PC-9 (cell line): ENCODE data around the gene MGAT3. TPM values are rescaled to one million over a fixed set of nuclear protein-coding genes. Genes with fewer than 3 reads are reported as not detected.

ENCODE experiments used
- BruUV-seq: library from RNA; stranded (reverse); fragments of 400-500 nt; replicated peaks from 2 replicates; lab custom pipeline; 2021; lab: Mats Ljungman, UMichigan
- CTCF ChIA-PET: fragments of 300-600 bp; sonication (Branson Sonifier 250); formaldehyde crosslinking; loops from one replicate; lab custom pipeline; 2022; ENCODE audit warnings: antibody characterized with exemption; lab: Charles Lee
- POLR2A ChIA-PET: fragments of 300-600 bp; sonication (Branson Sonifier 250); formaldehyde crosslinking; loops from one replicate; lab custom pipeline; 2022; ENCODE audit warnings: antibody characterized with exemption; ENCODE audit not compliant: unreplicated experiment; lab: Charles Lee
- DNase-seq, 2 experiments: peaks; one replicate each; pipeline versions ENCODE4 v3.0.0 to v3.0.0-alpha.2; 2015 to 2022; ENCODE audit warnings: mixed read lengths in 1 of 2
- H2AFZ ChIP-seq: fragments of 200-600 bp; sonication (generic); 2 replicates; pipeline ENCODE4 v1.8.1; 2017; ENCODE audit warnings: antibody characterized with exemption
- H3F3A ChIP-seq: fragments of 200-600 bp; sonication (generic); 2 replicates; pipeline ENCODE4 v1.8.1; 2017; ENCODE audit warnings: antibody characterized with exemption, mild to moderate bottlenecking, low read depth; ENCODE audit not compliant: insufficient read depth
- H3K27ac ChIP-seq: fragments of 200-600 bp; sonication (generic); 2 replicates; pipeline ENCODE4 v1.6.1; 2016; ENCODE audit warnings: mixed run types
- H3K27me3 ChIP-seq: fragments of 200-600 bp; sonication (generic); 2 replicates; pipeline ENCODE4 v1.6.1; 2016; ENCODE audit warnings: low read depth, mixed run types; ENCODE audit not compliant: insufficient read depth
- H3K36me3 ChIP-seq: fragments of 200-600 bp; sonication (generic); 2 replicates; pipeline ENCODE4 v1.6.1; 2016; ENCODE audit warnings: low read depth, mixed run types
- H3K4me1 ChIP-seq: fragments of 200-600 bp; sonication (generic); replicated peaks from 2 replicates; pipeline ENCODE4 v1.6.1; 2016; ENCODE audit warnings: mixed run types; ENCODE audit not compliant: insufficient read depth
- H3K4me2 ChIP-seq: fragments of 200-600 bp; sonication (generic); 2 replicates; pipeline ENCODE4 v1.6.1; 2017; ENCODE audit warnings: mixed run types
- H3K4me3 ChIP-seq: fragments of 200-600 bp; sonication (generic); 2 replicates; pipeline ENCODE4 v1.6.1; 2016; ENCODE audit warnings: mixed run types
- H3K79me2 ChIP-seq: fragments of 200-600 bp; sonication (generic); 2 replicates; pipeline ENCODE4 v1.6.1; 2017; ENCODE audit warnings: low read depth, mixed run types
- H3K9me2 ChIP-seq: fragments of 200-600 bp; sonication (generic); 2 replicates; pipeline ENCODE4 v1.8.1; 2017; ENCODE audit warnings: mild to moderate bottlenecking; ENCODE audit not compliant: insufficient read depth
- H3K9me3 ChIP-seq: fragments of 200-600 bp; sonication (generic); 2 replicates; pipeline ENCODE4 v1.8.1; 2016; ENCODE audit warnings: low read depth; ENCODE audit not compliant: insufficient read depth
- H4K20me1 ChIP-seq: fragments of 200-600 bp; sonication (generic); 2 replicates; pipeline ENCODE4 v1.8.1; 2017; ENCODE audit not compliant: insufficient read depth
- EZH2 ChIP-seq: fragments of 200-600 bp; sonication (generic); IDR thresholded peaks from 2 replicates; pipeline ENCODE4 v1.8.0; 2017; ENCODE audit warnings: antibody characterized with exemption, low read depth
- intact Hi-C: fragments of 100-400 bp; cut with micrococcal nuclease; formaldehyde crosslinking; loops from one replicate; pipeline ENCODE4 v1.10.0; 2022; ENCODE audit not compliant: unreplicated experiment
- total RNA-seq: library from RNA; stranded (reverse); gene quantifications from 2 replicates; pipeline ENCODE4 v1.2.3, GENCODE V29; 2021
- TF ChIP-seq, protein P1 (sequence below): fragments of 200-600 bp; sonication (generic); conservative IDR thresholded peaks from 2 replicates; pipeline ENCODE4 v1.6.1; 2017; ENCODE audit warnings: mixed run types, antibody characterized with exemption, mild to moderate bottlenecking, moderate library complexity

The MGAT3 gene
- total RNA-seq, 1 experiment from 2014 or later = not detected

DNA sequence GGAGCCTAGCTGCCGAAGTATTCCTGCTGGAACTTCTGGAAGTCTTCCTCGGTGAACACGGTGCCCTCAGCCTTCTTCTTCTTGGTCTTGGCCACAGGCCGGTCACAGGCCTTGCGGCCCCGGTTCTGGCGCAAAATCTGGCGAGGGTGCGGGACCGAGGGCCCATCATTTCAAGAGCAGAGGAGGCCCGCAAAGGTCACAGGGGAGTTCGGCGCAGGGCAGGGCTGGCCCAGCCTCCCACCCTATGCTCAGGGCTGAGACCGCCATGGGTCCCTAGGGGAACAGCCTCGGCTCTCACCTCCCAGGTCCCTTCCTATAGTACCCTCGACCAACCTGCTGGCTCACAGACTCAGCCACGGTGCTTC, 72.7 kb downstream of the MGAT3 start:
- Histone ChIP-seq H3K4me2 (peak overlapping the region; percentile 60; the same call in 1 of the 2 replicates), H4K20me1 (peaks cover 48% of the 10 kb centered on the region), H3K9me2 (no peaks in the 10 kb centered on the region), H3K79me2 (peaks cover 34% of the 10 kb centered on the region), H3K27me3 (no peaks in the 10 kb centered on the region), H3K36me3 (peaks cover 11% of the 10 kb centered on the region; the same call in 1 of the 2 replicates), H3K4me3 (no peak overlapping the region), H3K9me3 (no peaks in the 10 kb centered on the region), H3F3A (peaks cover 81% of the 10 kb centered on the region), H3K4me1 (peaks cover 39% of the 10 kb centered on the region), H3K27ac (no peak overlapping the region), H2AFZ (no peak overlapping the region)
- intact Hi-C loops = loop anchor here (1.0 to 10.0 kb wide), 5 partner anchors 35 to 762 kb away; partner anchors contain the start of gene PDGFB
- ChIA-PET CTCF (interaction anchor here (0.6 to 1.2 kb wide), 14 partner anchors 10 to 761 kb away, joined by 3 to 9 read pairs (median 5); partner anchors contain the start of genes ATF4, RPL3 and TAB1), POLR2A (interaction anchor here (0.5 kb wide), 1 partner anchor 1330 kb away, joined by 3 read pairs; no protein-coding TSS in a partner anchor)
- TF ChIP-seq, protein P1, sequence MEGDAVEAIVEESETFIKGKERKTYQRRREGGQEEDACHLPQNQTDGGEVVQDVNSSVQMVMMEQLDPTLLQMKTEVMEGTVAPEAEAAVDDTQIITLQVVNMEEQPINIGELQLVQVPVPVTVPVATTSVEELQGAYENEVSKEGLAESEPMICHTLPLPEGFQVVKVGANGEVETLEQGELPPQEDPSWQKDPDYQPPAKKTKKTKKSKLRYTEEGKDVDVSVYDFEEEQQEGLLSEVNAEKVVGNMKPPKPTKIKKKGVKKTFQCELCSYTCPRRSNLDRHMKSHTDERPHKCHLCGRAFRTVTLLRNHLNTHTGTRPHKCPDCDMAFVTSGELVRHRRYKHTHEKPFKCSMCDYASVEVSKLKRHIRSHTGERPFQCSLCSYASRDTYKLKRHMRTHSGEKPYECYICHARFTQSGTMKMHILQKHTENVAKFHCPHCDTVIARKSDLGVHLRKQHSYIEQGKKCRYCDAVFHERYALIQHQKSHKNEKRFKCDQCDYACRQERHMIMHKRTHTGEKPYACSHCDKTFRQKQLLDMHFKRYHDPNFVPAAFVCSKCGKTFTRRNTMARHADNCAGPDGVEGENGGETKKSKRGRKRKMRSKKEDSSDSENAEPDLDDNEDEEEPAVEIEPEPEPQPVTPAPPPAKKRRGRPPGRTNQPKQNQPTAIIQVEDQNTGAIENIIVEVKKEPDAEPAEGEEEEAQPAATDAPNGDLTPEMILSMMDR = no peak; the same call in none of the 2 replicates
- TF ChIP-seq EZH2 = no peak
- DNase-seq = no peak
- BruUV-seq = no TSS peak

DNA sequence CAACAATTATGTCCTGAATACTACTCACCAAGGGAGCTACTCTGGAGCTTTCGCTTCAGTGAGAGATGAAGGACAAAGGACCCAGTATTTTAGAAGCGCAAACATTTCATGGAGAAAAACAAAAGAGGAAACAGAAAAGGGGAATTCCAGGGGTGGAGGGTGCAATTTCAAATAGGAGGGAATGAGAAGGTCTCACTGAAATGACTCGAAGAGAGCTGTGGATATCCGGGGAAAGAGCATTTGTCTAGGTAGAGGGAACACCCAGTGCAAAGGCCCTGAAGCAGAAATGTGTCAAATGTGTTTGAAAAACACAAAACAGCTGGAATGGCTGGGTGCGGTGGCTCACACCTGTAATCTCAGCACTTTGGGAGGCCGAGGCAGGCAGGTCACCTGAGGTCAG, 73.3 kb downstream of the MGAT3 start:
- no peaks in the 10 kb centered on the region for H3K9me3 ChIP-seq
- BruUV-seq = no TSS peak
- no peak overlapping the region for H3K4me2 ChIP-seq
- CTCF ChIA-PET = interaction anchor here (0.7 to 1.1 kb wide), 2 partner anchors 17 to 356 kb away, joined by 9 to 14 read pairs; no protein-coding TSS in a partner anchor
- peaks cover 46% of the 10 kb centered on the region for H3K4me1 ChIP-seq
- H3K79me2 ChIP-seq = peaks cover 34% of the 10 kb centered on the region
- 0 out of 2 replicates have a peak, but pooled peaks cover 5% of the 10 kb centered on the region for H3K36me3 ChIP-seq
- peaks cover 75% of the 10 kb centered on the region for H3F3A ChIP-seq
- no peak overlapping the region for H2AFZ ChIP-seq
- no peak overlapping the region for H3K4me3 ChIP-seq
- H4K20me1 ChIP-seq = peaks cover 41% of the 10 kb centered on the region
- TF ChIP-seq, protein P1 = no peak
- no peak for TF ChIP-seq EZH2
- no peaks in the 10 kb centered on the region for H3K9me2 ChIP-seq
- H3K27ac ChIP-seq = no peak overlapping the region
- POLR2A ChIA-PET = interaction anchor here (0.5 to 0.6 kb wide), 2 partner anchors 598 to 877 kb away, joined by 4 to 12 read pairs; no protein-coding TSS in a partner anchor
- H3K27me3 ChIP-seq = no peaks in the 10 kb centered on the region
- intact Hi-C loops = no loop called here
- no peak for DNase-seq

DNA sequence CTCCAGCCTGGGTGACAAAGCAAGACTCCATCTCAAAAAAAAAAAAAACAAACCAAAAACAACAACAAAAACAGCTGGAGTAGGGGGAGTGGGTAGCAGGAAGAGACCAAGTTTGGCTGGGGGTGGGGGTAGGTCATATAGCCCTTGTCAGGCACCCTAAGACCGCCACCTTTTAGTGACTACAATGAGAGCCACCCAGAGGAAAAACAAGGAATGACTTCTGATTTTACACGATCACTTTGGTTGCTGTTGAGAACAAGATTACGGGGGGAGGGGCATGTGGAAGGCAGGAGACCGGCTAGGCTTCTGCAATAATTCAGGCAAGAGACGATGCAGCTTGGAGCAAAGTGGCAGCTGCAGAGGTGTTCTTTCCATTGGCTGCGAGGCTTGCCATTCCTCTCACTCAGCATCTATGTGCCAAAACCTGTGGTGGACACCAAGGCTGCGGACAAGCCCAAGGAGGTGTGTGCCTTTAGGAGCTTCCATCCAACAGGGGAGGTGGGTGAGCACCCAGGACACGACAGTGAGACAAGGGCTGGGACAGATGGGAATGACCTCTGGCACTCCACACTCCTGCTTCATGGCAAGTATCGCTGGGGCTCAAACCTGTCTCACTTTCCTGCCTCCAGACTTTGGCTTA, 74.0 kb downstream of the MGAT3 start:
- intact Hi-C loops = no loop called here
- Histone ChIP-seq H3K79me2 (peaks cover 34% of the 10 kb centered on the region), H3K9me3 (no peaks in the 10 kb centered on the region), H3K27ac (no peak overlapping the region), H3K36me3 (0 out of 2 replicates have a peak, but pooled peaks cover 4% of the 10 kb centered on the region), H3K4me2 (peak overlapping the region; percentile 82; the same call in 1 of the 2 replicates), H4K20me1 (peaks cover 34% of the 10 kb centered on the region), H3K4me3 (no peak overlapping the region; the same call in 1 of the 2 replicates), H3K4me1 (peaks cover 46% of the 10 kb centered on the region), H2AFZ (no peak overlapping the region), H3K27me3 (no peaks in the 10 kb centered on the region), H3K9me2 (no peaks in the 10 kb centered on the region), H3F3A (peaks cover 68% of the 10 kb centered on the region)
- peak in 1 of 2 experiments; percentile 65 for DNase-seq
- TF ChIP-seq EZH2 = no peak
- TF ChIP-seq, protein P1 = peak; percentile 62
- BruUV-seq = no TSS peak
- ChIA-PET CTCF (interaction anchor here (0.7 to 1.1 kb wide), 3 partner anchors 8 to 357 kb away, joined by 7 to 14 read pairs (median 9); no protein-coding TSS in a partner anchor), POLR2A (interaction anchor here (0.6 kb wide), 1 partner anchor 34 kb away, joined by 3 read pairs; no protein-coding TSS in a partner anchor)
